GM20431 (cell line): ENCODE measurements around the gene DNLZ.

Source experiments
- in situ Hi-C: fragments of 300-500 bp; cut with MseI, MboI; formaldehyde crosslinking; loops from one replicate; pipeline ENCODE4 v1.15.0; 2020; ENCODE audit warnings: low sequenced_read_pairs; ENCODE audit not compliant: unreplicated experiment

The DNLZ gene

DNA sequence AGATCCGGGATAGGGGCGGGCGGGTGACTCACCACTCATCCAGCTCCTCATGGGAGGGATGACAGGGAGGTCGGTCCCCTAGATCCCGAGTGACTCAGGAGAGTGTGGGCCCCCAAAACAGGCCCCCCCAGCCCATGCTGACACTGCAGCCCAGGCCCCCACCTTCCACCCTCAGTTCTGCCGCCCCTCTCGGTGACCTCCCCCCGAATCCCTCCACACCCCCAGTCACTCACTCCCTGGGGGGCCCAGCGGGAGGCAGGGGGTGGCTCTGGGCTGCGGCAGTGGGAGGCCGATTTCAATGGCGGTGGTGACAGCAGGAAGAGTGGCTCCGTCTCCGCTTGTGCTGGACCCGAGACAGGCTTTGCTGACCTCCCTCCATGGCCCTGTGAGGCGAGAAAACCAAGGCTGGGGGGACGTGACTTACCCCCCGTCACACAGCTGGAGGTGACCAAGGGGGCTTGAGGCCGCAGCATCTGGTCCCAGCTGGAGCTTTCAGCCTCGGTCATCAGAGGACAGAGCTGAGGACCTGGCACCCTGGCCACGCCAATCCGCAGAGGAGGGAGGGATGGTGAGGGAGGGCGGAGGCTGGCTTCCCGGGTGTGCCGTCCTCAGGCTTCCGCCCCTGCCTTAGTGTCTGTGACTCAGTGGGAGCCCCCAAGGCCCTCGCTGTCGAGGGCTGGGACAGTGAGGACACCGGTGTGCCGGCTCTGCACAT lies 27.2 kb downstream of the DNLZ start:
- in situ Hi-C loops: no loop called here

DNA sequence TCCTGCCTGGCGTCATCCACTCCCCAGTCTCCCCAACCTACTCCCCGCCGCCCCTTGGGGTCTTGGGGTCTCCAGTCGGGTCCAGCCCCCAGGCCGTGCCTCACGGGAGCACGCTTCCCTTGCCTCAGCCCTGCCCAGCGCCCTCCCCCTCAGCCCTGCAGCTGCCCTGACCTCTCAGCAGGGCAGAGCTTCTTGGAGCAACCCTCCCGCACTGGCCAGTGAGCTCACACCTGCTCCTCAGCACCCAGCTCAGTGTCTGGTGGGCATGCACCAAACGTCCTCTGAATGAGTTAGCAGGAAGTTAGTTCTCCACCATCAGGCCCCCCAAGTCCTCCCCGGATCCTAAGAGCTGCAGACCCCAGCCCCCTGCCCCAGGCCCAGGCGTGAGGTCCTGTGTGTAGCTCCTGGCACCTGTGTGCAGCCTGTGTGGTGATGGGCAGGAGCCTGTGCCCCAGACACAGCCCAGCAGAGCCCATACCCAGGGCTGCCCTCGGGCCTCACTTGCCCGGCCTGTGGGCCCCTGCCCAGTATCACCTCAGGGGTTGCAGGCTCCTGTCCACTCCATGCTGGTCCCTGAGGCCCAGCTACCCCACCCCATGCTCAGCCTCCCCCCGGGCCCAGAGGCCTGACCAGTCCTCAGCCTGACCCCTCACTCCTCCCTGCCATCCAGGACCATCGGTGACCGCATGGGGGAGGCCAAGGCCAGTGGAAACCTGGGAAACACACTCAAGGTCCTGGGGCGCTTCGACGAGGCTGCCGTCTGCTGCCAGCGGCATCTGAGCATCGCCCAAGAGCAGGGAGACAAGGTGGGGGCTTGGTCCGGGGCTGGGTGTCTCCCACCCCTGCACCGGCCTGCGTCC lies 28.0 kb downstream of the DNLZ start:
- in situ Hi-C loops: no loop called here

DNA sequence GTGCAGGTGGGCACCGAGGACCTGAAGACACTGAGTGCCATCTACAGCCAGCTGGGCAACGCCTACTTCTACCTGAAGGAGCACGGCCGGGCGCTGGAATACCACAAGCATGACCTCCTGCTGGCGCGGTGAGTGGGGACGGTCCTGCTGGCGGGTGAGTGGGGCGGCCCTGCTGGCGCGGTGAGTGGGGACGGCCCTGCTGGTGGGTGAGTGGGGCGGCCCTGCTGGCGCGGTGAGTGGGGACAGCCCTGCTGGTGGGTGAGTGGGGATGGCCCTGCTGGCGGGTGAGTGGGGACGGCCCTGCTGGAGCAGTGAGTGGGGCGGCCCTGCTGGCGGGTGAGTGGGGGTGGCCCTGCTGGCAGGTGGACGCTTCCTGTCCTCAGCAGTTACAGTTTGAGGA lies 29.0 kb downstream of the DNLZ start:
- in situ Hi-C loops: no loop called here

DNA sequence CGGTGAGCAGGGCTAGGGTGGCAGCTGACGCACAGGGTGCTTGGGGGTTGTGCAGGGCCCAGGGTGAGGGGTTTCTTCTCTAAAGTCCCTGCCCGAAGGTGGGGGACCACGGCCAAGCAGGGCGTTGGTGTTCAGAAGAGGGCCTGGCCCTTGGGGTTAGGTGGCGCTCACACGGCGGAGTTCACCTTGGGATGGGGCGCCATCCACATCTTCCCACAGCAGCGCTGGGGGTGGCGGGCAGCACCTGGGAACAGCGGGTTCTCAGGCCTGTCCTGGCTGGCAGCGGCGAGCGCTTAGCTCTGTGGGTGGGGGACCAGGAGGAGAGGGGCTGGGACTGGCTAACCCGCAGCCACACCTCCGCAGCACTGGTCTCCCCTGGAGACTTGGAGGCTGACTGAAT lies 30.1 kb downstream of the DNLZ start:
- in situ Hi-C loops: no loop called here

DNA sequence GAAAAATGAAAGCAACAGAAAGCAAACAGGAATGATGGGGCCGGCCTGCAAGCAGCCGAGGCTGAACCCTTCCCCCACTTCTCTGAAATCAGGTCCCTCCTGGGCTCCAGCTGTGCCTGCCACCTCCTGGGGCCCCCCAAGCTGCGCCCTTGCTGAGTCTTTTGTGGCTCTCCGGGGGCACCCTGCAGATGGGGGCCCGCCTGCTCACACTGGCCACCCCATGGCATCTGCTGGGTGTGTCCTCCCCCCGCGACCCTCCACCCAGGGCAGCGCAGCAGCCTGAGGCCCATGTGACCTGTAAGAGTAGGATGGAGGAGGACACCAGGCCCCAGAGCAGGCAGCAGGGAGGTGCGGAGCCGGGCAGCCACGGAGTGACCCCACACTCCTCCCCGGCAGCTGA lies 30.5 kb downstream of the DNLZ start:
- in situ Hi-C loops: no loop called here

DNA sequence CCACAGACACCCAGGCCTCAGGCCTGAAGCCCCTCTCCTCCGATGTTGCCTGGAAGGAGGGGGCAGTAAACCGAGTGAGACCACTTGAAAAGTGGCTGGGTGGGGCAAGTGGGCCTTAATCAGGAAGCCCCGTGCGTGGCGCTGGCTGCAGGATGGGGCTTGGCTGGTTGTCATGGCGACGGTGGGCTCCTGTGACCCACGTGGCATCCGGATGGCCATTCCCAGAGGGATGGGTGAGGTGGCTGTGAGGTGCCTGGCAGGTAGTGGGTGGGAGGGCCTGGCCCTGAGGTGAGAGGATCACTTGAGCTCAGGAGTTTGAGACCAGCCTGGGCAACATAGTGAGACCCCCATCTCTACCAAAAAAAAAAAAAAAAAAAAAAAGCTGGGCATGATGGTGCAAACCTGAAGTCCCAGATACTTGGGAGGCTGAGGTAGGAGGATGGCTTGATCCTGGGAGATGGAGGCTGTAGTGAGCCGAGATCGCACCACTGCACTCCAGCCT lies 31.0 kb downstream of the DNLZ start:
- in situ Hi-C loops: no loop called here

DNA sequence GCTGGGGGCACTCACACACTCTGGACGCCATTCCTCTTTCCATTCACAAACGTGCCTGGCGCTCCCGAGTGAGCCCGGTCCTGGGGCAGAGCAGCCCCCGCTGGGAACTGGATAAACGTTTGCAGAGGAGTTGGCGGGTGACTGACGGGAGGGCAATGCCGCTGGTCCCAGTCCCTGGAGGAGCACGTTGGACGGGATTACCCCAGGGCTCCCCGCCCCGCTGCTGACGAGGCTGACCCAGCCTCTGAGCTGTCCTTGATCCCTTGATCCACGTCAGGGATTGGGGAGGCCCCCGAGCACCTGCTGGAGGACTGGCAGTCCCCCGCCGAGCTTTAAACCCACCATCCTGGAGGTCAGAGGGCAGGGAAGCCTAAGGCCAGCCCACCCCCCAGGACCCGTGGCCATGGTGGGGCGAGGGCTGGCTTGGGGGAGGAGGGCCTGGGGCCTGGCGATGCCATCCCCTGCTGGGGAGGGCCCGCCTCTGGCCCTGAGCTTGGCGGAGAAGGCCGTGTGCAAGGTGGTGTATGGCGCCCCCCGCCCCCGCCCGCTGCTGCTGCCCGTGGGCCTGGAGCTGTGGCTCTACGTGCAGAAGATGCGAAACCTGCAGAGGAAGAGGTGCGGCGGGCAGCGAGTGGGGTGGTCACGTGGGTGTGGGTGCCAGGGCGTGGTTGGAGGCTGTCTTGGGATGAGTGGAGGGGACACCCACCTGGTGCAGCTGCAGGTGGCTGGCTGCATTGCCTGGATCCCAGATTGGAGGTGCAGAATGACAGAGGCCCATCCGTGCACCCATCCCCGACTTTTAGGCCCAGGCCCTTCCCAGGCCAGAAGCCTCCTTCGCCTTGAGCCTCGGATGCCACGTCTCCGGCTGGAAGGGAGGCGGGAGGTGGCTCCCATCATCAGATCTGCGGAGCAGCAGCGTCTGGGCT lies 31.7 kb downstream of the DNLZ start:
- in situ Hi-C loops: no loop called here

DNA sequence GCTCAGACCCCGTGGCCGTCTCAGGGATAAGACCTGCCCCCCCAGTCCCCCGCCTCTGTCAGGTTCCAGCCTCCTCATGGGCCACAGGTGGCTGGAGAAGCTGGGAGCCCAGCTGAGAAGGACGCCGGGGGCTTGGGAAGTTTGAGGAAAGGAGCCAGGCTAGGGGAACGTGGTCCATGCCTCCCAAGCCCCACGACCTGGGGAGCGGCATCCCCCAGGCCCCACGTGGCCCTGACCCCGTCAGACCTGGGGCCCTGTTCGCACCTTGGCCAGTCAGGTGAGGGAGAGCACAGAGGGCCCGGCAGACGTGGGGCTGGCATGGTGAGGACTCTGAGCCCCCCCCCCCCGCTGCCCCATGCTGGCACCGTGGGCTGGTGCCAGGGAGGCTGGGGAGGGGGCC lies 32.5 kb downstream of the DNLZ start:
- in situ Hi-C loops: no loop called here

DNA sequence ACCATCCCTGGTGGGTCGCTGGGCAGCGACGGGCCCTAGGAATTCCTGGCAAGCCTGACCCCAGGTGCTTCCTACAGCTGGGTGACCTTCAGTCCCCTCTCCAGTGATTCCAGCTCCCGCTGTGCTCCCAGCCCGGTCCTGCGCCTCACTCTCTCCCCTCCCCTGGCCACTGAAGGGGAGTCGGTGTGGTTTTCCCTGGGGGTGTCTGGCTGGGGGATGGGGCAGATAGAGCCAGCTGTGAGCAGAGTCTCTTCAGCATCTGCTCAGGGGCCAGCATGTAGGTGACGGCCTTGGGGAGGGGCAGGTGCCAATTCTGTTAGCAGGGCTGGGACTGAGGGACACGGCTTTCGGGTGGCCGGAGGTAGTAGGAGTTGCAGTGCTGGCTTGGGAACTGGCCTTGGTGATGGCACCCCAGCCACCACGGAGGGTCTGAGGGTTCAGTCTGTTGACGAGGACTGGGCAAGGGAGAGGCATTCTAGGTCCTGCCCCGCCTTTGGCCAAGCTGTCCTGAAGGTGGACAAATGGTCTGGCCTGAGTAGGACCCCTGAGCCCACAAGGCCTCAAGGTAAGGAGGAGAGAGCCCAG lies 33.0 kb downstream of the DNLZ start:
- in situ Hi-C loops: no loop called here

DNA sequence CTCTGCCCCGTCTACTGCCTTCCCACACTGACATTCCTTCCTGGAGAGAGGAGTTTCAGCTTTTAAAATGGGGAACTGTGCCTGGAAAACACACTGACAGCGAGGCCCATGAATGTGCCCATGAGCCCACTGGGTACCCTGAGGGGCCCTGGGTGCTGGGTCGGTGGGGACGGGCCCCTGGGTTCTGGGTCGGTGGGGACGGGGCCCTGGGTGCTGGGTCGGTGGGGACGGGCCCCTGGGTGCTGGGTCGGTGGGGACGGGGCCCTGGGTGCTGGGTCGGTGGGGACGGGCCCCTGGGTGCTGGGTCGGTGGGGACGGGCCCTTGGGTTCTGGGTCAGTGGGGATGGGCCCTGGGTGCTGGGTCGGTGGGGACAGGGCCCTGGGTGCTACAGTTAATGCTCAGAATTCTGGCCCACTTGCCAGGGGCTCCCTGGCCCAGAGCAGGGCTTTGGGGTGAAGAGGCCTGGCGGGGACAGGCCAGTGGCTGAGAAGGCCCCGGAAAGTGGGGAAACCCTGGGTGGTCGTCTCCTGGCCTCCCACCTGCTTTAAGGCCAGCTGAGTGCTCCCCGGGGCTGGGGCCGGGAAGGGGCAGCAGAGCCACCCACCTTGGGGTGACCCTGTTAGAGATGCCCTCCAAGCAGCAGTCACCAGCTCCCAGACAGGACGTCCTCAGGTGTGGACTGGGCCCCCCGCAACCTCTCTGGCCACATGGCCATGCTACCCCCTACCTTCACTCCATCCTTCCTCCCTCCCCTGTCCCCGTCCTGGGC lies 33.7 kb downstream of the DNLZ start:
- in situ Hi-C loops: no loop called here

DNA sequence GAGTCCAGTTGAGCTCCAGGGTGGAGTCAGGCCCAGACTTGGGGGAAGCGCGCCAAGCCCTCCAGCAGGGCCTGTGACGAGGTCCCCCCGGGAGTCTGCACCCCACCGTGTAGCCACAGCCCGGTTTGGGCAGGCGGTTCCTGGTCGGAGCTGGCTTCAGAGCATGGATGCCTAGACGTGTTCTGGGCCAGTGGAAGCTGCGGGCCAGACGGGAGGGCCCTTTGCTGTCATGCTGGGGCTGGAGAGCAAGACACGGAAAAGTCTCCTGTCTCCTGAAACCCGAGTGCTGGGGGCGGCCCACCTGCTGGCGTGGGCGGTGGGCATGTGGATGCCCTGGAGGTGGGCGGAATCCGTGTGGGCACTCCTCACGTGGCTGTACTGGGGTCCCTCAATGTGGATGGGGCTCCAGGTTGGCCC lies 34.3 kb downstream of the DNLZ start:
- in situ Hi-C loops: no loop called here

DNA sequence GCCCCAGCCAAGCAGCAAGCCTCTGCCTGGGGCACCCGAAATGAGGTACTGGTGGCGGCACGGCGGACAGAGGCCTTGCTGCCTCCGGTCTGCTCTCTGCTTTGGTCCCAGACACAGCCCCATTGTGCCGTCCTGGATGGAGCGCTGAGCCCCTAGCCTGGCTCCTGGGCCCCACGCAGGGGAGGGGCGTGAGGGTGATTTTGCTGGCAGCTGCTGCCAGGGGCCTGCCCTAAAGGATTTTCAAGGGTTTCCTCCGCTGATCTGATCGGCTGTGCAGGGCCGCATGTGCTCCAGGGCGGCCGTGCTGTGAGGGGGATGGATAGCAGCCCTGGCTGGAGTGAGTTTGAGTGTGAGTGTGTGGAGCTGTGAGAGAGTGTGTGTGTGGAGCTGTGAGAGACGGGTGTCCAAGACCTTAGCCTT lies 34.9 kb downstream of the DNLZ start:
- in situ Hi-C loops: no loop called here

DNA sequence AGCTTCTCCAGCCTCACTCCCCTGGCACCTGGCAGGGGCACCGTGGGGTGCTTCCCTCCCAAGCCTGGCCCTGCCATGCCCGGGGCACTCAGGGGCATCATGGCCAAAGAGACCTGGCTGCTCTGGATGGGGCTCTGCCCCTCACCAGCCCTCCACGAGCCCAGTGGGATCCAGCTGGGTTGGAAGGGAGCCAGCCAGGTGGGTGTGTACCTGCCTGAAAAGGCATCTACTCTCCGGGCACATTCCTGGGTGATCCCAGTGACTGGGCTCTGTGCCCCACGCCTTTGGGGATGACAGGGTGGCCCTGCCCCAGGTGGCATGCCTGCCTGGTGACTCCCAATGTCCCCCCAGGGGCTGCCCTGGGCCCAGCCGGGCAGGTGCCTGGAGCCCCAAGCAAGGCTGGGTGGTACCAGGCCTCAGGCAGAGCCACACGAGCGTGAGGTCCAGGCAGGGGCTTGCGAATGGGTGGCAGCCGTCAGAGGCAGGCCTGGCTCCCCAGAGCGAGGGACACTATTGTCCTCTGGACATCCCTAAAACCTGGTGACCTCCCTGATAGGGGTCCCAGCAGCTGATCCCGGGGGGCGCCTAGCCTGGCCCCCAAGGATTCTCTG lies 35.4 kb downstream of the DNLZ start:
- in situ Hi-C loops: no loop called here

DNA sequence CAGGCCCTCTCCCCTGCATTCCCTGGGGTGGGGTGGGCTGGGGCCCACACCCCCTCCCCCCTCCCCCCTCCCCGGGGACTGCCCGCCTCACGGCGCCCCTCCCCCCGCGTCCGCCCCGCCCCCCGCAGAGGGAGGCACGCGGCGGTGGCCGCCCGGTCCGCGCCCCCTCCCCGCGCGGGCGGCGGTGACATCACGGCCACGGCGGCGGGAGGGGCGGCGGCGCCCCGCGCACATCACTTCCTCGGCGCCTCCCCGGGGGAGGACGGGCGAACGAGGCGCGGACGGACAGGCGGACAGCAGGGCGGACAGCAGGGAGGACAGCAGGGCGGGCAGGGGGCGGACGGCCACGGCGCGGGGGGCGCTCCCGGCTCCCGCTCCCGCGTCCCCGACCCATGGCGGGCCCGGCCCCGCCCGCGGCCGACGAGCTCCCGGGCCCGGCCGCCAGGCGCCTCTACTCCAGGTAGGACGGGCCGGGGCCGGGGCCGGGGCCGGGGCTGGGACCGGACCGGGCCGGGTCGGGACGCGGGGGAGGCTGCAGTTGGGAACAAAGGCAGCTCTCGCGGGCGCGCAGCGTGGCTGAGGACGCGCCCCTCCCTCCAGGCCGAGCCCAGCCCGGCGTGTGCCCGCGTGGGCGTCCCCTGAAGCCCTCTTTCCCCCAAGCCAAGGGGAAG lies 36.1 kb downstream of the DNLZ start, which contains the start of gene GPSM1:
TSS of gene GPSM1 (plus strand) at position 236 of the 671 bp plus-strand sequence. CDS start at position 393, 157 bp downstream.
- in situ Hi-C loops: no loop called here

DNA sequence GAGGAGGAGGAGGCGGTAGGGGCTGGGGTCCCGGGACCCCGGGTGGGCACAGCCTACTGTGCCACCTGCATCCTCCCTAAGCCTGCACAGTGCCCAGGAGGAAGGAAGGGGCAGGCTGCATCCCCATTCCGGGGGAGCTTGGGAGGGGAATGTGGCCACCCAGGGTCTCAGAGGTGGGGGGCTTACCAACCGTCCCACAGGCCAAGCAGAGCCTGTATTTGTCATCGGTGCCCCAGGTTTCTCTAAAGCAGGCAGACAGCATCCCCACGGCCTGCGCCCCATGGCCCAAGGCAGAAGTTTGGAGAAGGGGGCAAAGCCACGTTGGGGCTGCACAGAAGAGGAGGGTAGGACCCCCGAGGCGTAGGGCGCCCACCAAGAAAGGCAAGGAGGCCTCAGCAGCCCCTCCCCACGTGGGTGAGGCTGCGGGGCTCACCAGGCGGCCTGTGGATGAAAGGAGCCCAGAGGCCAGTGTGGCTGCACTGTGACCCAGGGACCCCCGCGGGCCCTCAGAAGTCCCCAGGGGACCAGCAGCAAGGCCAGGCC lies 36.7 kb downstream of the DNLZ start:
- in situ Hi-C loops: no loop called here

DNA sequence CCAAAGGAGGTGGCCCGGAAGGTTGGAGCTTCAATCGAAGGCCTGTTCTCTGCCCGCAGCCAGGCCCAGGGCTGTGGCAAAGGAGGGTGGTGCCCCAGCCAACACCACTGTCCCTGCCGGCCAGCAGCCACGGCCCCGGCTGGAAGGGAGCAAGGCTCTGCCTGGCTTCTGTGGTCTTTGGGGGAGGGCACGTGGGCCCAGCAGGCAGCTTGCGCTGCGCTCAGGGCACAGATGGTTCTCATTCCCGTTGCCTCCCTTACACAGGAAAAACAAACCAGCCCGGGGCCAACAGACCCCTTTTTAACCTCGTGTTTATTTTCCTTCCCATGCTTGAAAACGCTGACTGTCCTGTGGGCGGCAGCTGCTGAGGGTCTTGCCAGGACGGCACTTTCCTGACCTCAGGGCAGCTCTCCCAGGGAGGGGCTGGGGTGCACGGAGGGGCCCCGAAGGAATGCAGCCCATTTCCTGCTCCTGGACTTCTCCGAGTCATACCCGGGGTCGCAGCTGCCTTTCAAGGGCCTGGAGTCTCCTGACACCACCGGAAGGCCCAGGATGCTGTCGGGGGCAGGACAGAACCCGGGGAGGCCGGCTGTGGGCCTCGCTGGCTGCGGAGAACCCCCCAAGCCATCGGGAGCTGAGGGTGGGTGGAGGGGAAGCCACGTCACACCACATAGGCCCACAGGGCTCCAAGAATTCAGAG lies 37.3 kb downstream of the DNLZ start:
- in situ Hi-C loops: no loop called here

DNA sequence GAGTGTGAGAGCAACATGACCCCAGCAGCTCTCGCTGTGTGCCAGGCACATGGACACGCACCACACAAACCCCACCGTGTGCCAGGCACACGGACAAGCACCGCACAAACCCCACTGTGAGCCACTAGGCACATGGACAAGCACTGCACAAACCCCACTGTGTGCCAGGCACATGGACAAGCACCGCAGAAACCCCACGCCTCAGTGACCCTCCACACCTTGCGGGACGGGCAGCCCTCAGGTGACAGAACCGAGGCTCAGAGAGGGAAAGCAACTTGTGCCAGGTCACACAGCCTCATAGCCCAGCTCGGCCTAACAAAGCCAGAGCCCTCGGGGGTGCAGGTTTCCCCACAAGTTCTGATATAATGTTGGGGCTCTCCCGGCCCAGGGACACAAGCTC lies 38.2 kb downstream of the DNLZ start:
- in situ Hi-C loops: no loop called here
